AG09309 (cell line): ENCODE data around the gene FKBP1A.

Experiments
- DNase-seq: peaks from one replicate; pipeline ENCODE4 v3.0.0-alpha.2; 2010; ENCODE audit warnings: low read depth
- H3K4me3 ChIP-seq: 2 replicates; pipeline ENCODE4 v1.5.1; 2011; ENCODE audit warnings: mild to moderate bottlenecking, low read depth, low read length, moderate library complexity; ENCODE audit not compliant: control insufficient read depth
- TF ChIP-seq, protein P1 (sequence below): IDR thresholded peaks from 2 replicates; pipeline ENCODE4 v1.5.1; 2011; ENCODE audit warnings: mild to moderate bottlenecking, low read depth, low read length, inconsistent platforms; ENCODE audit not compliant: insufficient read depth, control insufficient read depth; ENCODE audit errors: missing control alignments

The FKBP1A gene

DNA sequence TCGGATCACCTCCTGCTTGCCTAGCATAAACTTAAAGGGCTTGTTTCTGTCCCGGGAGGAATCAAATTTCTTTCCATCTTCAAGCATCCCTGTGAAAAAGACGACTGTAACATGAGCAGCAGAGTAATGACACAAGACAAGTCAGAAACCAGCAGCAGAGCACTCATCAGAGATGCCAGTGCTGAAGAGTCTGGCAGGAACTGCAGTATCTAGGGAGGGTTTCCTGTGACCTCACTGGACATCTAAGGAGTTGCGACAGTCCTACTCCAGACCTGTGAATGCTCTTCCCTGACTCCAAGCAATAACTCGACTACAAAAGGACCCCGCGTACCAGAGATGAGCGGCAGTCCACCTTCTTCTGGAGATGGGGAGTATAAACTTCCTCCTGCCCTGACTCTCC is 17.3 kb downstream of the FKBP1A start:
- TF ChIP-seq, protein P1, sequence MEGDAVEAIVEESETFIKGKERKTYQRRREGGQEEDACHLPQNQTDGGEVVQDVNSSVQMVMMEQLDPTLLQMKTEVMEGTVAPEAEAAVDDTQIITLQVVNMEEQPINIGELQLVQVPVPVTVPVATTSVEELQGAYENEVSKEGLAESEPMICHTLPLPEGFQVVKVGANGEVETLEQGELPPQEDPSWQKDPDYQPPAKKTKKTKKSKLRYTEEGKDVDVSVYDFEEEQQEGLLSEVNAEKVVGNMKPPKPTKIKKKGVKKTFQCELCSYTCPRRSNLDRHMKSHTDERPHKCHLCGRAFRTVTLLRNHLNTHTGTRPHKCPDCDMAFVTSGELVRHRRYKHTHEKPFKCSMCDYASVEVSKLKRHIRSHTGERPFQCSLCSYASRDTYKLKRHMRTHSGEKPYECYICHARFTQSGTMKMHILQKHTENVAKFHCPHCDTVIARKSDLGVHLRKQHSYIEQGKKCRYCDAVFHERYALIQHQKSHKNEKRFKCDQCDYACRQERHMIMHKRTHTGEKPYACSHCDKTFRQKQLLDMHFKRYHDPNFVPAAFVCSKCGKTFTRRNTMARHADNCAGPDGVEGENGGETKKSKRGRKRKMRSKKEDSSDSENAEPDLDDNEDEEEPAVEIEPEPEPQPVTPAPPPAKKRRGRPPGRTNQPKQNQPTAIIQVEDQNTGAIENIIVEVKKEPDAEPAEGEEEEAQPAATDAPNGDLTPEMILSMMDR = no peak
- H3K4me3 ChIP-seq = no peak overlapping the region
- no peak for DNase-seq

DNA sequence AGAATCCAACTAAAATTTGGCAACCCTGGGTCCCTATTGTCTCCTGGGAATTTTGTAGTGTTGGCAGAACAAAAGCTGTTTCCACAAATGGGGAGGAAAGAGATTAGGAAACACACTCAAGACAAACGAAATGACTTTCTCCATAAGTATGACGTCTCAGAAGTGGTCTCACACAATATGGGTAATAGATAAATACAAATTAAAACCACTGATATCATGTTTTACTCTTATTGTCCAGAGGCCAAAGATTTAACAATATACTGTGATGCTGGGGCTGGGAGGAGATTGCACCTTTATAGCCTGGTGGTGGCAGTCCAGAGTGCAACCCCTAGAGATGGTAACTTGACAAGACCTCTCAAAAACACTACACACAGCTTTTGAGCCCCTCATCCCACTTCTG is 18.6 kb downstream of the FKBP1A start:
- no peak overlapping the region for H3K4me3 ChIP-seq
- TF ChIP-seq, protein P1 = no peak
- no peak for DNase-seq

DNA sequence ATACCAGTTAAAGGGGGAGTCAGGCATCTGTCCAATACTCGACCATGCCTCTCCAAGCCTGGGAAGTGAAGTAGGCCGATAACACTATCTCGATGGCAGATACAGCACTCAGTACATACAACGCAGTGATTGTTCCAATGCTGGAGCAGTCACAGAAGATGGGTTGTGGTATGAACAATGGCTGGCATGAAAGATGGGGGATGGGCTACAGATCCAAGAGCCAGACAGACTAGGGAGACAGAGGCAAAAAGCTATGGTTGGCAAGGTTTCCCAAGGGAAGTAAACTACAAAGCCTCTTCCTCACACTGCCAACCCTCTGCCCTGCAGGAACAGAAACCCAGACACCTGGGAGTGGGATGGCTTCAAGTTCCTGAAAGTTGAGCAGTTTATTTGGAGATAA is 19.2 kb downstream of the FKBP1A start:
- TF ChIP-seq, protein P1 = no peak
- no peak overlapping the region for H3K4me3 ChIP-seq
- no peak for DNase-seq

DNA sequence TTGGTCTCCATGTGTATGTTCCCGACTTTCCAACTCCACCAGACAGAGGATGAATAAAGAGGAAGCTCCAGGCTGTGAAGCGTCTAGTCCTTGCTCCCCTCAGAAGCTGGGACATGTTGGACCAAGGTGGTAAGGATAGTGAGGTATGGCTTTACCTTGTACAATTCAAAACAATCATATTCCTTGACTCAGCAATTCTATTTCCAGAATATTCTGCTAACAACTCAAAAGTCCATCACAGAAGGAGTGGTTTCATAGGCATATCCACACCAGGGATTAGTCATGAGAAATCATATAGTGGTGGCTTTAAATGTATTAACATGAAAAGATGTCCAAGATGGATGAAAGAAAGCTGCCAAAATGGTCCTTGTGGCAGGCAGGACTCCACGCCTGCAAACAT is 19.8 kb downstream of the FKBP1A start:
- TF ChIP-seq, protein P1 = no peak
- H3K4me3 ChIP-seq = no peak overlapping the region
- DNase-seq = no peak

DNA sequence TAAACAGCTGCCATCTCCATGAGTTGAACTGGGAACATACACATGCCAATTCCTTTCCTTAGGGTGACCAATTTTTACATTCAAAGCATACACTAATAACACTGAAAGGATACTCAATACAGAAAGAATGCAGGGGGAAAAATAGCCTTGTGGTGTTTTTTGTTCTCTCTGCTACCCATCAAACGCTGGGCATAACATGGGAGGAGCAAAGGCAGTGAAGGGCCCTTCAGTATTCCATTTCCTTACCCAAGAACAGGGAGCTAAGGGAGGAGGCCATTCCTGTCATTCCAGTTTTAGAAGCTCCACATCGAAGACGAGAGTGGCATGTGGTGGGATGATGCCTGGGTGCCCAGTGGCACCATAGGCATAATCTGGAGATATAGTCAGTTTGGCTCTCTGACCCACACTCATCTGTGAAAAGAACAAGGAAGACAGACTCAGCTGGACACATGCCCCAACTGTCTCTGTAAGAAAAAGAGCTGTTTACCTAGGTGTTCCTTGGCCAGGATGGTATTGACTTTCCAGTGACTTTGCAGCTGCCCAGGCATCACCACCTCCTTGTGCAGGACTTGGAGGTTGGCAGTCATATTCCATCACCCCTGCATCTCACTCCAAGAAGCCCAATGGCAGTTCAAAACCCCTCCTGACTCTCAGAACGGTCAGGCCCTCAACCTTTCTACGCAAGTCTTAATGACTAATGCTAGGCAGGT is 20.9 kb downstream of the FKBP1A start:
- no peak for DNase-seq
- no peak overlapping the region for H3K4me3 ChIP-seq
- TF ChIP-seq, protein P1 = no peak

DNA sequence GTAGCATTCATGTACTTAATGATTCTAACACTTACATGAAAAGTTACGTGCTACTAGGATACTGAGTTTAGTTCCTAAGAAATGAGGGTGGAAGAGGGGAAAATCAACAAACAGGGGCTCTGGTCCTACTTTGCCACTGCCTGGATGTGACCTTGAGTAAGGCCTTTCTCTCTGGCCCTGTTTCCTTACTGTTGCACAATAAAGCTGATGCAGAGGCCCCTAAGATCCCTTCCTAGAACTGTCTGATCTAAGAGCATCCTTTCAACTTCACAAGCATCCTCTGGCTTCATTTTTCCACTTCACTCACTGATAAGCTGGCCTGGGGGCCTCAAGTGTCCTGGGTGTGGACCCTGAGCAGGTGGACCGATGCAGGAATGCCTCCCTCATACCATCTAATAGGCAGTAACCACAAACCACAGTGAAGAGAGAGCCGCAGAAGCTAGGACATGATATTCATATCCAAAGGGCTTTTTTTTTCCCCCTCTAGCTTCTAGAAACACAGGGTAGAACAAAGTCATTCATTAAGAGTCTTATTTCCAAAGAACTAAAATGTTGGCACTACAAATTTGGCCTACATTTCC is 21.6 kb downstream of the FKBP1A start:
- TF ChIP-seq, protein P1 = no peak
- no peak for DNase-seq
- no peak overlapping the region for H3K4me3 ChIP-seq

DNA sequence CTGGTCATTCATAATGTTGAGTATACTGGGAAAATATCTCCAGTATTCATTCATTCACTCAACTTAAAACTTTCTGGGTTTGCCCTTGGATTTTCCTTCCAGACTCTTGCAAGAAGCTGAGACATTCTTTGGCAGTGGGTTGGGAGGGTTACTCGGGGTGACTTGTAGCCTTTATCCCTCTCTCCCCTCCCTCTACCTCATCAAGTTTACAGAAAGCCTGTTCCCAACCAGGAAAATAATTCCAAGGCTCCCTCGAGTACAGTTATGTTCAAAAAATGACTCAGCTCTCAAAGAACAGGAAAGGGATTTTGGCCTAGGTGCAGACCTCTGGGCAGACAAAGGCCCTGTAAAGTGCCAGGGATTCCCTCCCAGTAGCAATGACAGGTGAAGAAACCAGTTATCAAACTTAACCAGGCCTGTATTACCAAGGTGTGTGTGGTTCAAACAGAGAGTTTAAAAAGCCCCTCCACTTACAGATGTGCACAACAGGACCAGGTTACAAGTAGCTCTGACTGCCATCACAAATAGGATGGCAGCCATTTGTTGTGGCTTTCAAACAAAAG is 22.2 kb downstream of the FKBP1A start:
- H3K4me3 ChIP-seq = no peak overlapping the region
- no peak for DNase-seq
- TF ChIP-seq, protein P1 = no peak
